ENCODE measurements around the gene OR11H7.
"Not testable (repeated sequence)": the region's sequence is repeated elsewhere in the genome, so short reads cannot be mapped to it uniquely, and the experiment has no call there.

The OR11H7 gene

GRCh38 chr14:20228681-20229080 is at the start of gene OR11H7:
Gene OR11H7, plus strand, starts transcription at chr14:20228981.
- H3K79me2 ChIP-seq (ENCODE audit: control insufficient read depth, insufficient read depth, low read length, unreplicated experiment): no peaks in the 10 kb centered on the region
- H3K27ac ChIP-seq (ENCODE audit: low read depth, low read length): no peak within 1 kb of the TSS
- H3K4me3 ChIP-seq (ENCODE audit: low read depth, low read length): no peak within 1 kb of the TSS
- H3K36me3 ChIP-seq (ENCODE audit: insufficient read depth, low read length): no peaks in the 10 kb centered on the region
- H3K27me3 ChIP-seq (ENCODE audit: insufficient read depth, low read length): peaks cover 35% of the 10 kb centered on the region
- H2AFZ ChIP-seq (ENCODE audit: low read length, unreplicated experiment): no peak within 1 kb of the TSS
- no peaks in the 10 kb centered on the region for H3K4me1 ChIP-seq (ENCODE audit: control insufficient read depth, insufficient read depth, low read length, unreplicated experiment)

GRCh38 chr14:20179218-20179617 is 49.6 kb upstream of the OR11H7 start:
- Histone ChIP-seq H3K79me2 (ENCODE audit: control insufficient read depth, insufficient read depth, low read length, unreplicated experiment) (no peaks in the 10 kb centered on the region), H3K4me3 (ENCODE audit: low read depth, low read length) (no peak overlapping the region), H3K27ac (ENCODE audit: low read depth, low read length) (no peak overlapping the region), H3K36me3 (ENCODE audit: insufficient read depth, low read length) (no peaks in the 10 kb centered on the region), H3K4me1 (ENCODE audit: control insufficient read depth, insufficient read depth, low read length, unreplicated experiment) (no peaks in the 10 kb centered on the region), H3K27me3 (ENCODE audit: insufficient read depth, low read length) (peaks cover 8% of the 10 kb centered on the region), H2AFZ (ENCODE audit: low read length, unreplicated experiment) (no peak overlapping the region)

- no peak overlapping the region for H3K27ac ChIP-seq (ENCODE audit: low read depth, low read length)
- no peaks in the 10 kb centered on the region for H3K4me1 ChIP-seq (ENCODE audit: control insufficient read depth, insufficient read depth, low read length, unreplicated experiment)
- H2AFZ ChIP-seq (ENCODE audit: low read length, unreplicated experiment): no peak overlapping the region
- peaks cover 8% of the 10 kb centered on the region for H3K27me3 ChIP-seq (ENCODE audit: insufficient read depth, low read length)
- H3K4me3 ChIP-seq (ENCODE audit: low read depth, low read length): no peak overlapping the region
- no peaks in the 10 kb centered on the region for H3K36me3 ChIP-seq (ENCODE audit: insufficient read depth, low read length)
- H3K79me2 ChIP-seq (ENCODE audit: control insufficient read depth, insufficient read depth, low read length, unreplicated experiment): no peaks in the 10 kb centered on the region
Observed at GRCh38 chr14:20179880-20180279, 48.9 kb upstream of the OR11H7 start.

GRCh38 chr14:20180486-20180885 is 48.3 kb upstream of the OR11H7 start:
- Histone ChIP-seq H3K27me3 (ENCODE audit: insufficient read depth, low read length) (peaks cover 6% of the 10 kb centered on the region), H3K4me3 (ENCODE audit: low read depth, low read length) (no peak overlapping the region), H3K79me2 (ENCODE audit: control insufficient read depth, insufficient read depth, low read length, unreplicated experiment) (no peaks in the 10 kb centered on the region), H3K4me1 (ENCODE audit: control insufficient read depth, insufficient read depth, low read length, unreplicated experiment) (no peaks in the 10 kb centered on the region), H3K27ac (ENCODE audit: low read depth, low read length) (no peak overlapping the region), H2AFZ (ENCODE audit: low read length, unreplicated experiment) (no peak overlapping the region), H3K36me3 (ENCODE audit: insufficient read depth, low read length) (no peaks in the 10 kb centered on the region)

GRCh38 chr14:20184181-20184580 is 44.6 kb upstream of the OR11H7 start:
- no peaks in the 10 kb centered on the region for H3K27me3 ChIP-seq (ENCODE audit: insufficient read depth, low read length)
- H2AFZ ChIP-seq (ENCODE audit: low read length, unreplicated experiment): no peak overlapping the region
- no peak overlapping the region for H3K4me3 ChIP-seq (ENCODE audit: low read depth, low read length)
- H3K36me3 ChIP-seq (ENCODE audit: insufficient read depth, low read length): no peaks in the 10 kb centered on the region
- H3K79me2 ChIP-seq (ENCODE audit: control insufficient read depth, insufficient read depth, low read length, unreplicated experiment): no peaks in the 10 kb centered on the region
- H3K27ac ChIP-seq (ENCODE audit: low read depth, low read length): no peak overlapping the region
- H3K4me1 ChIP-seq (ENCODE audit: control insufficient read depth, insufficient read depth, low read length, unreplicated experiment): no peaks in the 10 kb centered on the region

GRCh38 chr14:20190596-20190995 is 38.2 kb upstream of the OR11H7 start, which contains the start of gene OR11G2:
Gene OR11G2, plus strand, starts transcription at chr14:20190896. Its CDS starts 6,542 bp downstream, at chr14:20197438.
- no peaks in the 10 kb centered on the region for H3K36me3 ChIP-seq (ENCODE audit: insufficient read depth, low read length)
- H3K4me3 ChIP-seq (ENCODE audit: low read depth, low read length): no peak within 1 kb of the TSS
- no peaks in the 10 kb centered on the region for H3K4me1 ChIP-seq (ENCODE audit: control insufficient read depth, insufficient read depth, low read length, unreplicated experiment)
- H2AFZ ChIP-seq (ENCODE audit: low read length, unreplicated experiment): no peak within 1 kb of the TSS
- peaks cover 49% of the 10 kb centered on the region for H3K27me3 ChIP-seq (ENCODE audit: insufficient read depth, low read length)
- no peak within 1 kb of the TSS for H3K27ac ChIP-seq (ENCODE audit: low read depth, low read length)
- H3K79me2 ChIP-seq (ENCODE audit: control insufficient read depth, insufficient read depth, low read length, unreplicated experiment): no peaks in the 10 kb centered on the region

- H3K36me3 ChIP-seq (ENCODE audit: insufficient read depth, low read length): no peaks in the 10 kb centered on the region
- no peaks in the 10 kb centered on the region for H3K4me1 ChIP-seq (ENCODE audit: control insufficient read depth, insufficient read depth, low read length, unreplicated experiment)
- H2AFZ ChIP-seq (ENCODE audit: low read length, unreplicated experiment): no peak overlapping the region
- H3K27me3 ChIP-seq (ENCODE audit: insufficient read depth, low read length): peaks cover 50% of the 10 kb centered on the region
- no peak overlapping the region for H3K27ac ChIP-seq (ENCODE audit: low read depth, low read length)
- H3K4me3 ChIP-seq (ENCODE audit: low read depth, low read length): no peak overlapping the region
- no peaks in the 10 kb centered on the region for H3K79me2 ChIP-seq (ENCODE audit: control insufficient read depth, insufficient read depth, low read length, unreplicated experiment)
Observed at GRCh38 chr14:20191396-20191795, 37.4 kb upstream of the OR11H7 start.

GRCh38 chr14:20194101-20194500 is 34.7 kb upstream of the OR11H7 start:
- Histone ChIP-seq H2AFZ (ENCODE audit: low read length, unreplicated experiment) (no peak overlapping the region), H3K4me3 (ENCODE audit: low read depth, low read length) (no peak overlapping the region), H3K27ac (ENCODE audit: low read depth, low read length) (no peak overlapping the region), H3K79me2 (ENCODE audit: control insufficient read depth, insufficient read depth, low read length, unreplicated experiment) (no peaks in the 10 kb centered on the region), H3K36me3 (ENCODE audit: insufficient read depth, low read length) (no peaks in the 10 kb centered on the region), H3K4me1 (ENCODE audit: control insufficient read depth, insufficient read depth, low read length, unreplicated experiment) (no peaks in the 10 kb centered on the region), H3K27me3 (ENCODE audit: insufficient read depth, low read length) (peaks cover 62% of the 10 kb centered on the region)

GRCh38 chr14:20195170-20195569 is 33.6 kb upstream of the OR11H7 start:
- not testable (repeated sequence) for H3K4me1 ChIP-seq (ENCODE audit: control insufficient read depth, insufficient read depth, low read length, unreplicated experiment); H3K36me3 ChIP-seq (ENCODE audit: insufficient read depth, low read length); H3K27ac ChIP-seq (ENCODE audit: low read depth, low read length); H3K79me2 ChIP-seq (ENCODE audit: control insufficient read depth, insufficient read depth, low read length, unreplicated experiment); H3K4me3 ChIP-seq (ENCODE audit: low read depth, low read length); H2AFZ ChIP-seq (ENCODE audit: low read length, unreplicated experiment)
- H3K27me3 ChIP-seq (ENCODE audit: insufficient read depth, low read length): peaks cover 66% of the 10 kb centered on the region

- H3K36me3 ChIP-seq (ENCODE audit: insufficient read depth, low read length): no peaks in the 10 kb centered on the region
- no peaks in the 10 kb centered on the region for H3K4me1 ChIP-seq (ENCODE audit: control insufficient read depth, insufficient read depth, low read length, unreplicated experiment)
- H2AFZ ChIP-seq (ENCODE audit: low read length, unreplicated experiment): no peak overlapping the region
Observed at GRCh38 chr14:20195911-20196310, 32.9 kb upstream of the OR11H7 start.

GRCh38 chr14:20197459-20197858 is 31.3 kb upstream of the OR11H7 start:
- Histone ChIP-seq H3K36me3 (ENCODE audit: insufficient read depth, low read length) (no peaks in the 10 kb centered on the region), H3K4me3 (ENCODE audit: low read depth, low read length) (no peak overlapping the region), H3K27ac (ENCODE audit: low read depth, low read length) (no peak overlapping the region), H3K79me2 (ENCODE audit: control insufficient read depth, insufficient read depth, low read length, unreplicated experiment) (no peaks in the 10 kb centered on the region), H2AFZ (ENCODE audit: low read length, unreplicated experiment) (no peak overlapping the region), H3K27me3 (ENCODE audit: insufficient read depth, low read length) (peaks cover 51% of the 10 kb centered on the region), H3K4me1 (ENCODE audit: control insufficient read depth, insufficient read depth, low read length, unreplicated experiment) (no peaks in the 10 kb centered on the region)

More at GRCh38 chr14:20195911-20196310, 32.9 kb upstream of the OR11H7 start:
- no peak overlapping the region for H3K27ac ChIP-seq (ENCODE audit: low read depth, low read length)
- peaks cover 66% of the 10 kb centered on the region for H3K27me3 ChIP-seq (ENCODE audit: insufficient read depth, low read length)
- no peaks in the 10 kb centered on the region for H3K79me2 ChIP-seq (ENCODE audit: control insufficient read depth, insufficient read depth, low read length, unreplicated experiment)
- H3K4me3 ChIP-seq (ENCODE audit: low read depth, low read length): no peak overlapping the region
